NCI-H1930 (cell line): ENCODE measurements around the gene PITPNC1.
A peak's percentile ranks its signal among the peaks of the same experiment; 100 is the strongest.
"Not testable (repeated sequence)": the region's sequence is repeated elsewhere in the genome, so short reads cannot be mapped to it uniquely, and the experiment has no call there.

Experiments
- DNase-seq, 2 experiments: peaks; one replicate each; lab custom pipeline; 2025; lab: John Stamatoyannopoulos, UW

The PITPNC1 gene

GRCh38 chr17:67687511-67687910 is 310.4 kb downstream of the PITPNC1 start:
- DNase-seq: no peak

- peak; percentile 53 to 68 for DNase-seq
These were observed 312.6 kb downstream of the PITPNC1 start for GRCh38 chr17:67689534-67690177.

GRCh38 chr17:67693811-67694210 is 316.7 kb downstream of the PITPNC1 start:
- DNase-seq: no peak

- DNase-seq: no peak
These were observed 319.3 kb downstream of the PITPNC1 start for GRCh38 chr17:67696347-67696746.

GRCh38 chr17:67696853-67697498 is 319.9 kb downstream of the PITPNC1 start:
- DNase-seq: peak in 1 of 2 experiments; percentile 41

GRCh38 chr17:67700037-67700724 is 323.1 kb downstream of the PITPNC1 start:
- peak in 1 of 2 experiments; percentile 15 for DNase-seq

- no peak for DNase-seq
These were observed 323.6 kb downstream of the PITPNC1 start for GRCh38 chr17:67700725-67701119.

- DNase-seq: not testable (repeated sequence)
These were observed 325.8 kb downstream of the PITPNC1 start for GRCh38 chr17:67702861-67703260.

GRCh38 chr17:67707442-67707841 is 330.4 kb downstream of the PITPNC1 start:
- no peak for DNase-seq

GRCh38 chr17:67708378-67708777 is 331.3 kb downstream of the PITPNC1 start:
- no peak for DNase-seq

GRCh38 chr17:67711916-67712315 is 334.8 kb downstream of the PITPNC1 start:
- DNase-seq: no peak

GRCh38 chr17:67712375-67712774 is 335.3 kb downstream of the PITPNC1 start:
- DNase-seq: no peak

- no peak for DNase-seq
These were observed 336.1 kb downstream of the PITPNC1 start for GRCh38 chr17:67713169-67713568.

- no peak for DNase-seq
These were observed 339.3 kb downstream of the PITPNC1 start for GRCh38 chr17:67716405-67716798.

GRCh38 chr17:67717192-67717623 is 340.1 kb downstream of the PITPNC1 start:
- DNase-seq: no peak

GRCh38 chr17:67717624-67718324 is 340.7 kb downstream of the PITPNC1 start, which contains the start of gene NOL11:
NOL11 (plus strand) TSS chr17:67717936; CDS start chr17:67717948, 12 bp downstream.
- DNase-seq: peak; percentile 99 to 100

- DNase-seq: no peak
These were observed 341.4 kb downstream of the PITPNC1 start for GRCh38 chr17:67718325-67718941.

GRCh38 chr17:67725373-67725791 is 348.3 kb downstream of the PITPNC1 start:
- no peak for DNase-seq

GRCh38 chr17:67725807-67726206 is 348.7 kb downstream of the PITPNC1 start:
- DNase-seq: no peak

GRCh38 chr17:67727152-67728039 is 350.3 kb downstream of the PITPNC1 start:
- not testable (repeated sequence) for DNase-seq

GRCh38 chr17:67729903-67730302 is 352.8 kb downstream of the PITPNC1 start:
- DNase-seq: no peak
